Measurements from ENCODE around the gene SOX13. TPM values are rescaled to one million over a fixed set of nuclear protein-coding genes. Genes with fewer than 3 reads are reported as not detected.

The SOX13 gene
- total and polyA plus RNA-seq, 9 of the 15 experiments (the other 6 are each of a cell fraction or from before 2014, with no cell fraction given): 0.03 to 0.35 (median 0.06) TPM; not detected in 5

DNA sequence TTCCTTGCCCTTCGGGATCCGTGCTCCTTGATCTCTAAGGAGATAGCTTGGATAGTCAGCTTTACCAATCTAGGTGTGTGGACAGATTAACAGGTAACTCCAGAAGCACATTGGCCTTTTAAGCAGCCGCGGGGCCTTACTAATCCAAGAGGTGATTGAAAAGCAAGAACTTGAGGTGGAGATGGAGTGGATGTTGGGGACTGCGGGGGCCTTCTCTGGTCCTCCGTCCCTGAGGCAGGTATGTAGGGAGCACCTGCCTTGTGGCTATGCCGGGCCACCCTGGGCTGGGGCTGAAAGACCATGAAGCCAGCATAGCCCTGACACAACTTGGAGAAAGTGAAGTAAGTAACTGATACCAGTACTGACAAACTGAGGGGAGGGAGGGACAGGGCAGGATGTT lies 10.6 kb downstream of the SOX13 start:
- H3K27ac ChIP-seq (ENCODE audit: extremely low read depth, low read depth, low read length): no peak overlapping the region

More for the DNA sequence above, 10.6 kb downstream of the SOX13 start:
- Histone ChIP-seq H3K9me1 (ENCODE audit: control insufficient read depth, insufficient read depth, low read length) (no peaks in the 10 kb centered on the region), H4K20me1 (replicated peaks; ENCODE audit: control insufficient read depth, insufficient read depth, low read length) (no peaks in the 10 kb centered on the region; the same call in 1 of the 2 replicates), H3K4me1 (replicated peaks in 1 of 2; ENCODE audit: control insufficient read depth in 2 of 2, insufficient read depth in 2 of 2, low read length in 2 of 2) (peaks cover 0 to 4% of the 10 kb centered on the region in 2 experiments; a peak in 1 of 5 replicates), H3K9ac (ENCODE audit: insufficient read depth in 1 of 2, low read depth in 2 of 2, low read length in 2 of 2) (no peak overlapping the region), H3K36me3 (ENCODE audit: control insufficient read depth, insufficient read depth, low read length) (no peaks in the 10 kb centered on the region), H3K9me3 (replicated peaks; ENCODE audit: control insufficient read depth, insufficient read depth, low read depth, low read length) (no peaks in the 10 kb centered on the region), H3K4me2 (ENCODE audit: insufficient read depth, low read length) (no peak overlapping the region), H3K27me3 (ENCODE audit: control insufficient read depth in 2 of 2, insufficient read depth in 2 of 2, low read length in 2 of 2) (peaks cover 13 to 68% of the 10 kb centered on the region in 2 experiments), H3K79me2 (ENCODE audit: control insufficient read depth, insufficient read depth, low read length) (no peaks in the 10 kb centered on the region), H2AFZ (ENCODE audit: low read depth, low read length) (no peak overlapping the region), H3K4me3 (no peak overlapping the region)
- ChIA-PET CTCF (ENCODE audit: low intra/inter-chr PET ratio) (no interaction called here), POLR2A (no interaction called here)
- no TSS peak for BruUV-seq (replicated peaks)
- no peak for TF ChIP-seq PKNOX1 (IDR thresholded peaks at IDR 0.05)
- no peak for TF ChIP-seq CHD1 (IDR thresholded peaks at IDR 0.05; ENCODE audit: low read length)
- no peak for TF ChIP-seq HNRNPUL1 (IDR thresholded peaks at IDR 0.05; ENCODE audit: low read length)
- TF ChIP-seq, protein P1, sequence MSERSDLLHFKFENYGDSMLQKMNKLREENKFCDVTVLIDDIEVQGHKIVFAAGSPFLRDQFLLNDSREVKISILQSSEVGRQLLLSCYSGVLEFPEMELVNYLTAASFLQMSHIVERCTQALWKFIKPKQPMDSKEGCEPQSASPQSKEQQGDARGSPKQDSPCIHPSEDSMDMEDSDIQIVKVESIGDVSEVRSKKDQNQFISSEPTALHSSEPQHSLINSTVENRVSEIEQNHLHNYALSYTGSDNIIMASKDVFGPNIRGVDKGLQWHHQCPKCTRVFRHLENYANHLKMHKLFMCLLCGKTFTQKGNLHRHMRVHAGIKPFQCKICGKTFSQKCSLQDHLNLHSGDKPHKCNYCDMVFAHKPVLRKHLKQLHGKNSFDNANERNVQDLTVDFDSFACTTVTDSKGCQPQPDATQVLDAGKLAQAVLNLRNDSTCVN (CRISPR knock-in tag; IDR thresholded peaks at IDR 0.05): no peak
- TF ChIP-seq ZNF644 (tag; IDR thresholded peaks at IDR 0.05; ENCODE audit: low read depth): no peak
- TF ChIP-seq POU5F1 (IDR thresholded peaks at IDR 0.05; ENCODE audit: borderline replicate concordance, low read depth, low read length, partially characterized antibody): no peak
- TF ChIP-seq, protein P2, sequence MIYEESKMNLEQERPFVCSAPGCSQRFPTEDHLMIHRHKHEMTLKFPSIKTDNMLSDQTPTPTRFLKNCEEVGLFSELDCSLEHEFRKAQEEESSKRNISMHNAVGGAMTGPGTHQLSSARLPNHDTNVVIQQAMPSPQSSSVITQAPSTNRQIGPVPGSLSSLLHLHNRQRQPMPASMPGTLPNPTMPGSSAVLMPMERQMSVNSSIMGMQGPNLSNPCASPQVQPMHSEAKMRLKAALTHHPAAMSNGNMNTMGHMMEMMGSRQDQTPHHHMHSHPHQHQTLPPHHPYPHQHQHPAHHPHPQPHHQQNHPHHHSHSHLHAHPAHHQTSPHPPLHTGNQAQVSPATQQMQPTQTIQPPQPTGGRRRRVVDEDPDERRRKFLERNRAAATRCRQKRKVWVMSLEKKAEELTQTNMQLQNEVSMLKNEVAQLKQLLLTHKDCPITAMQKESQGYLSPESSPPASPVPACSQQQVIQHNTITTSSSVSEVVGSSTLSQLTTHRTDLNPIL (CRISPR knock-in tag; IDR thresholded peaks at IDR 0.05): no peak
- TF ChIP-seq ZNF23 (CRISPR knock-in tag; IDR thresholded peaks at IDR 0.05): no peak
- no peak for TF ChIP-seq ZNF175 (CRISPR knock-in tag; IDR thresholded peaks at IDR 0.05; ENCODE audit: low read depth)
- TF ChIP-seq MAFK (IDR thresholded peaks at IDR 0.05; ENCODE audit: low read length): no peak
- no peak for TF ChIP-seq IRF2 (CRISPR knock-in tag; IDR thresholded peaks at IDR 0.05)
- no peak for TF ChIP-seq CREM (IDR thresholded peaks at IDR 0.05; ENCODE audit: low read depth)
- TF ChIP-seq CEBPG (CRISPR knock-in tag; IDR thresholded peaks at IDR 0.05): no peak
- TF ChIP-seq CEBPG (tag; conservative IDR thresholded peaks at IDR 0.05 in 1 of 2, IDR thresholded peaks at IDR 0.05 in 1 of 2): no peak
- no peak for TF ChIP-seq SNRNP70 (optimal IDR thresholded peaks at IDR 0.05; ENCODE audit: low read depth, low read length)
- no peak for FAIRE-seq
- intact Hi-C loops (cut with micrococcal nuclease): no loop called here
- no peak for ATAC-seq
- WGBS (ENCODE audit: insufficient coverage, low coverage, missing lambda C conversion rate): 0% methylated on average over 7 of the region's 7 CpGs
- in situ Hi-C loops (cut with MboI): no loop called here
- no peak for DNase-seq (ENCODE audit: extremely low read depth in 1 of 4, low spot score in 3 of 4)
